A549 (cell line): ENCODE measurements around the gene AFG3L2. TPM values are rescaled to one million over a fixed set of nuclear protein-coding genes. Genes with fewer than 3 reads are reported as not detected.
A peak's percentile ranks its signal among the peaks of the same experiment; 100 is the strongest.
"Not testable (repeated sequence)": the region's sequence is repeated elsewhere in the genome, so short reads cannot be mapped to it uniquely, and the experiment has no call there.

Experiments used
- ATAC-seq, 2 experiments: fragments of 200-7000 bp in 1 of 2; fragments of >200 bp in 1 of 2; cut with Nextera tagmentation in 1 of 2; cut with Tn5 transposase in 1 of 2; 3 replicates each; pipeline versions ENCODE4 v1.8.0 to v1.9.1; 2018 to 2020; ENCODE audit warnings: mild to moderate bottlenecking in 1 of 2, moderate library complexity in 1 of 2
- CTCF ChIA-PET: fragments of 300-600 bp; sonication (Branson Sonifier 250); formaldehyde crosslinking; extraction: SDS; loops from one replicate; lab custom pipeline; 2021; ENCODE audit warnings: antibody characterized with exemption, inconsistent platforms; lab: Yijun Ruan, JAX
- POLR2A ChIA-PET: fragments of 350-600 bp; formaldehyde crosslinking; extraction: SDS; loops from one replicate; lab custom pipeline; 2021; ENCODE audit warnings: antibody characterized with exemption, inconsistent platforms; lab: Yijun Ruan, JAX
- DNase-seq, 2 experiments: peaks; one replicate each; pipeline versions ENCODE4 v3.0.0 to v3.0.0-alpha.2; 2011 to 2016; ENCODE audit warnings: low read depth in 1 of 2, low spot score in 1 of 2
- FAIRE-seq: peaks from 2 replicates; lab custom pipeline; 2011; peaks lifted over from hg19 to GRCh38; lab: Jason Lieb, UNC
- H3K27ac ChIP-seq, 2 experiments: fragments of >200 bp; sonication (Bioruptor Twin); formaldehyde crosslinking; 3 replicates each; pipeline ENCODE4 v1.5.1; 2016 to 2017
- H3K4me1 ChIP-seq: fragments of >200 bp; sonication (Bioruptor Twin); formaldehyde crosslinking; 3 replicates; pipeline ENCODE4 v1.6.1; 2016
- H3K4me2 ChIP-seq: fragments of >200 bp; sonication (Bioruptor Twin); formaldehyde crosslinking; 3 replicates; pipeline ENCODE4 v1.6.1; 2016
- H3K4me3 ChIP-seq: fragments of >200 bp; sonication (Bioruptor Twin); formaldehyde crosslinking; 3 replicates; pipeline ENCODE4 v1.5.1; 2016
- H3K9me3 ChIP-seq: fragments of >200 bp; sonication (Bioruptor Twin); formaldehyde crosslinking; 3 replicates; pipeline ENCODE4 v1.6.1; 2016
- ATOH8 ChIP-seq: fragments of 250-450 bp; sonication (Bioruptor Pico); IDR thresholded peaks from 2 replicates; pipeline ENCODE4 v1.5.0; 2020; ENCODE audit warnings: low read depth, mild to moderate bottlenecking, moderate library complexity
- CBX8 ChIP-seq: fragments of 200-600 bp; sonication (generic); IDR thresholded peaks from 2 replicates; pipeline ENCODE4 v1.6.1; 2016
- CHD2 ChIP-seq: fragments of 150-350 bp; IDR thresholded peaks from 2 replicates; pipeline ENCODE4 v1.6.1; 2014; ENCODE audit warnings: low read length; ENCODE audit not compliant: partially characterized antibody
- CTCF ChIP-seq: fragments of >200 bp; sonication (Bioruptor Twin); formaldehyde crosslinking; IDR thresholded peaks from 3 replicates; pipeline ENCODE4 v1.5.1; 2016
- E2F6 ChIP-seq: IDR thresholded peaks from 2 replicates; pipeline ENCODE4 v1.6.1; 2012; ENCODE audit warnings: low read depth, borderline replicate concordance
- EHMT2 ChIP-seq: fragments of 200-600 bp; sonication (generic); IDR thresholded peaks from 2 replicates; pipeline ENCODE4 v1.6.1; 2016; ENCODE audit warnings: antibody characterized with exemption, low read depth, mild to moderate bottlenecking, moderate library complexity
- ELK1 ChIP-seq: fragments of 150-350 bp; IDR thresholded peaks from 2 replicates; pipeline ENCODE4 v1.6.1; 2014; ENCODE audit warnings: low read depth, mild to moderate bottlenecking, low read length
- FOXS1 ChIP-seq: fragments of 250-450 bp; sonication (Bioruptor Pico); IDR thresholded peaks from 2 replicates; pipeline ENCODE4 v1.5.0; 2020; ENCODE audit warnings: mild to moderate bottlenecking, moderate library complexity
- HEYL ChIP-seq: fragments of 250-450 bp; sonication (Bioruptor Pico); IDR thresholded peaks from 2 replicates; pipeline ENCODE4 v1.8.0; 2021; ENCODE audit warnings: mild to moderate bottlenecking, moderate library complexity
- HMGXB4 ChIP-seq: fragments of 250-450 bp; sonication (Bioruptor Pico); IDR thresholded peaks from 2 replicates; pipeline ENCODE4 v1.5.0; 2021; ENCODE audit warnings: mild to moderate bottlenecking, moderate library complexity, borderline replicate concordance
- HOXA7 ChIP-seq: fragments of 250-450 bp; sonication (Bioruptor Pico); IDR thresholded peaks from 2 replicates; pipeline ENCODE4 v1.5.0; 2020; ENCODE audit warnings: mild to moderate bottlenecking, moderate library complexity
- HOXB13 ChIP-seq: fragments of 250-450 bp; sonication (Bioruptor Pico); IDR thresholded peaks from 2 replicates; pipeline ENCODE4 v1.5.0; 2020; ENCODE audit warnings: low read depth, mild to moderate bottlenecking, moderate library complexity
- HOXB5 ChIP-seq: fragments of 250-450 bp; sonication (Bioruptor Pico); IDR thresholded peaks from 2 replicates; pipeline ENCODE4 v1.5.0; 2020; ENCODE audit warnings: mild to moderate bottlenecking, moderate library complexity
- JUNB ChIP-seq: fragments of >200 bp; sonication (Bioruptor Twin); formaldehyde crosslinking; IDR thresholded peaks from 2 replicates; pipeline ENCODE4 v1.6.1; 2016
- KDM5A ChIP-seq: fragments of 200-600 bp; sonication (generic); IDR thresholded peaks from 2 replicates; pipeline ENCODE4 v1.6.1; 2016; ENCODE audit warnings: antibody characterized with exemption, mild to moderate bottlenecking
- MAFK ChIP-seq: fragments of 450-650 bp; IDR thresholded peaks from 2 replicates; pipeline ENCODE4 v1.6.1; 2014; ENCODE audit not compliant: partially characterized antibody
- MAX ChIP-seq: IDR thresholded peaks from 2 replicates; pipeline ENCODE4 v1.6.1; 2012
- POLR2AphosphoS2 ChIP-seq: conservative IDR thresholded peaks from 2 replicates; pipeline ENCODE4 v1.6.1; 2012; ENCODE audit warnings: low read length, improper control_type of control experiment, inconsistent platforms
- REST ChIP-seq: fragments of 200-600 bp; sonication (generic); IDR thresholded peaks from 2 replicates; pipeline ENCODE4 v1.6.1; 2016; ENCODE audit warnings: antibody characterized with exemption, mild to moderate bottlenecking, moderate library complexity
- SREBF2 ChIP-seq: fragments of 450-650 bp; IDR thresholded peaks from 2 replicates; pipeline ENCODE4 v1.6.1; 2014; ENCODE audit warnings: mild to moderate bottlenecking, moderate library complexity
- TFCP2L1 ChIP-seq: fragments of 250-450 bp; sonication (Bioruptor Pico); IDR thresholded peaks from 2 replicates; pipeline ENCODE4 v1.5.0; 2021; ENCODE audit warnings: mild to moderate bottlenecking
- ZC3H11A ChIP-seq: fragments of 450-650 bp; IDR thresholded peaks from 2 replicates; pipeline ENCODE4 v1.6.1; 2014; ENCODE audit warnings: antibody characterized with exemption, mild to moderate bottlenecking
- WGBS: methylation state at CpG from one replicate; pipeline ENCODE4 v1.1.6; 2017; ENCODE audit errors: missing lambda C conversion rate; 5-methylcytosine and 5-hydroxymethylcytosine counted together
- polyA plus RNA-seq, 4 experiments: library from polyadenylated mRNA; depleted of rRNA in 3 of 4; stranded (reverse); fragments of >200 nt; fragmentation: RNase III in 1 of 4; extraction: RNeasy Plus Mini Kit Qiagen cat#74134 plus additional on column Dnase treatment in 1 of 4; gene quantifications; 2 replicates in 3 of 4; 3 replicates in 1 of 4; pipeline ENCODE4 v1.2.3, GENCODE V29; 2011 to 2017

The AFG3L2 gene
- polyA plus RNA-seq, 2 of the 4 experiments (the other 2 are of a cell fraction) = 33.7 to 56.4 TPM

- DNase-seq (no peak), FAIRE-seq (no peak), ATAC-seq (no peak)
- ChIA-PET POLR2A (no interaction called here), CTCF (interaction anchor here (2.0 kb wide), 1 partner anchor 12 kb away, joined by 8 read pairs; no protein-coding TSS in a partner anchor)
- H3K4me2 ChIP-seq = no peak overlapping the region
- H3K9me3 ChIP-seq = no peaks in the 10 kb centered on the region
- TF ChIP-seq E2F6 = no peak
- no peak for TF ChIP-seq REST
- no peak for TF ChIP-seq MAFK
- TF ChIP-seq HOXA7 = no peak
- no peak for TF ChIP-seq CHD2
- TF ChIP-seq ZC3H11A = no peak
- no peak for TF ChIP-seq HMGXB4 (CRISPR knock-in tag)
- no peak for TF ChIP-seq FOXS1
- TF ChIP-seq EHMT2 = no peak
- no peak overlapping the region for H3K27ac ChIP-seq
- WGBS = 90% methylated on average over 3 of the region's 3 CpGs
- peaks cover 14% of the 10 kb centered on the region for H3K4me1 ChIP-seq
- no peak overlapping the region for H3K4me3 ChIP-seq
These were observed 34.4 kb upstream of the AFG3L2 start for GRCh38 chr18:12411456-12411855.

- WGBS = 74% methylated on average over 9 of the region's 9 CpGs
- H3K9me3 ChIP-seq, FAIRE-seq, H3K4me3 ChIP-seq, POLR2A ChIA-PET, ATAC-seq, CTCF ChIA-PET, DNase-seq, H3K27ac ChIP-seq: not testable (repeated sequence)
- 0 out of 3 replicates have a peak overlapping the region, but pooled peaks have one; percentile 19 for H3K4me2 ChIP-seq
- peaks cover 14% of the 10 kb centered on the region for H3K4me1 ChIP-seq
These were observed 33.7 kb upstream of the AFG3L2 start for GRCh38 chr18:12410747-12411146.

- FAIRE-seq = no peak
- ATAC-seq = no peak
- H3K4me1 ChIP-seq = peaks cover 14% of the 10 kb centered on the region
- H3K27ac ChIP-seq = no peak overlapping the region
- H3K4me3 ChIP-seq = no peak overlapping the region
- H3K9me3 ChIP-seq = no peaks in the 10 kb centered on the region
- peak overlapping the region; percentile 94 for H3K4me2 ChIP-seq
- ChIA-PET CTCF (interaction anchor here (1.4 kb wide), 1 partner anchor 19 kb away, joined by 4 read pairs; no protein-coding TSS in a partner anchor), POLR2A (interaction anchor here (0.5 kb wide), 1 partner anchor 473 kb away, joined by 3 read pairs; no protein-coding TSS in a partner anchor)
- DNase-seq = no peak
- TF ChIP-seq CTCF (no peak), ELK1 (no peak), SREBF2 (no peak), KDM5A (no peak), POLR2AphosphoS2 (no peak), ATOH8 (CRISPR knock-in tag) (no peak), HOXB5 (CRISPR knock-in tag) (no peak), CBX8 (no peak), HEYL (CRISPR knock-in tag) (no peak), TFCP2L1 (no peak), HOXB13 (no peak), JUNB (no peak), HOXA7 (no peak), MAX (no peak)
- TF ChIP-seq, all 56 proteins: peak for 0
- 91% methylated on average over 9 of the region's 9 CpGs for WGBS
These were observed 33.1 kb upstream of the AFG3L2 start for GRCh38 chr18:12410081-12410481.
